Measurements from ENCODE around the gene SMIM31.

The SMIM31 gene

GRCh38 chr4:164753873-164754488 is at the start of gene SMIM31:
Gene SMIM31, plus strand, starts transcription at chr4:164754131. Its CDS starts 16,313 bp downstream, at chr4:164770444.
- no peak for DNase-seq (ENCODE audit: low read depth in 4 of 4, low spot score in 1 of 4)

GRCh38 chr4:164706675-164707074 is 47.3 kb upstream of the SMIM31 start:
- DNase-seq (ENCODE audit: low read depth in 4 of 4, low spot score in 1 of 4): no peak

- no peak for DNase-seq (ENCODE audit: low read depth in 4 of 4, low spot score in 1 of 4)
Measured at GRCh38 chr4:164716901-164717300, 37.0 kb upstream of the SMIM31 start.

GRCh38 chr4:164718827-164719226 is 35.1 kb upstream of the SMIM31 start:
- no peak for DNase-seq (ENCODE audit: low read depth in 4 of 4, low spot score in 1 of 4)

GRCh38 chr4:164725066-164725465 is 28.9 kb upstream of the SMIM31 start:
- no peak for DNase-seq (ENCODE audit: low read depth in 4 of 4, low spot score in 1 of 4)

- no peak for DNase-seq (ENCODE audit: low read depth in 4 of 4, low spot score in 1 of 4)
Measured at GRCh38 chr4:164730705-164731393, 23.1 kb upstream of the SMIM31 start.

GRCh38 chr4:164731827-164732474 is 22.0 kb upstream of the SMIM31 start:
- peak; percentile 9 to 30 (median 14) for DNase-seq (ENCODE audit: low read depth in 4 of 4, low spot score in 1 of 4)

- no peak for DNase-seq (ENCODE audit: low read depth in 4 of 4, low spot score in 1 of 4)
Measured at GRCh38 chr4:164734484-164734883, 19.4 kb upstream of the SMIM31 start.

GRCh38 chr4:164748375-164748774 is 5.6 kb upstream of the SMIM31 start:
- no peak for DNase-seq (ENCODE audit: low read depth in 4 of 4, low spot score in 1 of 4)

GRCh38 chr4:164755432-164755831 is 1.5 kb downstream of the SMIM31 start:
- no peak for DNase-seq (ENCODE audit: low read depth in 4 of 4, low spot score in 1 of 4)

- DNase-seq (ENCODE audit: low read depth in 4 of 4, low spot score in 1 of 4): no peak
Measured at GRCh38 chr4:164756686-164757085, 2.8 kb downstream of the SMIM31 start.

- no peak for DNase-seq (ENCODE audit: low read depth in 4 of 4, low spot score in 1 of 4)
Measured at GRCh38 chr4:164761241-164761640, 7.3 kb downstream of the SMIM31 start.

- DNase-seq (ENCODE audit: low read depth in 4 of 4, low spot score in 1 of 4): no peak
Measured at GRCh38 chr4:164761746-164762275, 7.9 kb downstream of the SMIM31 start.

GRCh38 chr4:164765096-164765495 is 11.2 kb downstream of the SMIM31 start:
- no peak for DNase-seq (ENCODE audit: low read depth in 4 of 4, low spot score in 1 of 4)

GRCh38 chr4:164765833-164766232 is 11.9 kb downstream of the SMIM31 start:
- DNase-seq (ENCODE audit: low read depth in 4 of 4, low spot score in 1 of 4): no peak

GRCh38 chr4:164768516-164768915 is 14.6 kb downstream of the SMIM31 start:
- DNase-seq (ENCODE audit: low read depth in 4 of 4, low spot score in 1 of 4): no peak

- DNase-seq (ENCODE audit: low read depth in 4 of 4, low spot score in 1 of 4): no peak
Measured at GRCh38 chr4:164770010-164770724, 16.2 kb downstream of the SMIM31 start.

- DNase-seq (ENCODE audit: low read depth in 4 of 4, low spot score in 1 of 4): no peak
Measured at GRCh38 chr4:164771088-164771487, 17.2 kb downstream of the SMIM31 start.

GRCh38 chr4:164772076-164772475 is 18.1 kb downstream of the SMIM31 start:
- DNase-seq (ENCODE audit: low read depth in 4 of 4, low spot score in 1 of 4): no peak

GRCh38 chr4:164779080-164779479 is 25.1 kb downstream of the SMIM31 start:
- DNase-seq (ENCODE audit: low read depth in 4 of 4, low spot score in 1 of 4): no peak

- no peak for DNase-seq (ENCODE audit: low read depth in 4 of 4, low spot score in 1 of 4)
Measured at GRCh38 chr4:164779811-164780216, 25.9 kb downstream of the SMIM31 start.

Data from stimulated activated CD4-positive, alpha-beta T cell treated with anti-CD3 and anti-CD28 coated beads, Interleukin-1b, Interleukin-23, amount 100 ng/mL, for 24 hours (primary cell).